ENCODE measurements around the gene TSPYL4.
A peak's percentile ranks its signal among the peaks of the same experiment; 100 is the strongest.

The TSPYL4 gene

GRCh38 chr6:116221067-116221466 lies 32.8 kb downstream of the TSPYL4 start:
- no peak for DNase-seq

GRCh38 chr6:116218866-116219265 lies 35.0 kb downstream of the TSPYL4 start:
- no peak for DNase-seq

- DNase-seq = peak; percentile 16
These were observed 35.7 kb downstream of the TSPYL4 start for GRCh38 chr6:116218172-116218633.

GRCh38 chr6:116217069-116217468 lies 36.8 kb downstream of the TSPYL4 start:
- peak; percentile 19 for DNase-seq

GRCh38 chr6:116215414-116215813 lies 38.5 kb downstream of the TSPYL4 start:
- DNase-seq = no peak

- DNase-seq = no peak
These were observed 39.2 kb downstream of the TSPYL4 start for GRCh38 chr6:116214681-116215080.

- DNase-seq = no peak
These were observed 43.0 kb downstream of the TSPYL4 start for GRCh38 chr6:116210750-116211425.

GRCh38 chr6:116210316-116210715 lies 43.6 kb downstream of the TSPYL4 start:
- DNase-seq = no peak

GRCh38 chr6:116208056-116208785 lies 45.7 kb downstream of the TSPYL4 start:
- DNase-seq = no peak

- no peak for DNase-seq
These were observed 47.5 kb downstream of the TSPYL4 start for GRCh38 chr6:116206231-116206903.

- DNase-seq = no peak
These were observed 48.6 kb downstream of the TSPYL4 start for GRCh38 chr6:116205281-116205680.

GRCh38 chr6:116201538-116201937 lies 52.3 kb downstream of the TSPYL4 start:
- DNase-seq = no peak

GRCh38 chr6:116200619-116201249 lies 53.1 kb downstream of the TSPYL4 start:
- DNase-seq = no peak
